AG04449 (cell line): ENCODE data around the gene TRMT61A.

Source experiments
- CTCF ChIA-PET: fragments of 350-600 bp; formaldehyde crosslinking; extraction: SDS; loops from one replicate; lab custom pipeline; 2021; ENCODE audit warnings: antibody characterized with exemption; lab: Yijun Ruan, JAX
- POLR2A ChIA-PET: fragments of 400-600, 350-600 bp; formaldehyde crosslinking; extraction: SDS; loops from one replicate; lab custom pipeline; 2020; ENCODE audit warnings: antibody characterized with exemption, inconsistent platforms; lab: Yijun Ruan, JAX
- DNase-seq: peaks from one replicate; pipeline ENCODE4 v3.0.0-alpha.2; 2010; ENCODE audit warnings: low read depth, low spot score
- H3K4me3 ChIP-seq: 2 replicates; pipeline ENCODE4 v1.5.1; 2011; ENCODE audit warnings: low read depth, mild to moderate bottlenecking, control low read depth, low read length
- CTCF ChIP-seq: IDR thresholded peaks from one replicate; pipeline ENCODE4 v1.5.1; 2011; ENCODE audit warnings: mild to moderate bottlenecking, moderate library complexity, low read length, control low read depth, inconsistent platforms; ENCODE audit not compliant: insufficient read depth; ENCODE audit errors: missing control alignments

TRMT61A gene

GRCh38 chr14:103500148-103500990 lies 28.6 kb upstream of the TRMT61A start:
- ChIA-PET CTCF (interaction anchor here (0.6 to 12.9 kb wide), 17 partner anchors 9 to 110 kb away, joined by 3 to 175 read pairs (median 6); partner anchors contain the start of gene TRMT61A), POLR2A (no interaction called here)
- no peak overlapping the region for H3K4me3 ChIP-seq
- peak; percentile 28 for DNase-seq
- peak; percentile 91 for TF ChIP-seq CTCF

- no peak overlapping the region for H3K4me3 ChIP-seq
- DNase-seq: no peak
- ChIA-PET CTCF (interaction anchor here (0.6 to 12.9 kb wide), 9 partner anchors 8 to 84 kb away, joined by 3 to 175 read pairs (median 8); no protein-coding TSS in a partner anchor), POLR2A (no interaction called here)
- TF ChIP-seq CTCF: no peak
Observed at GRCh38 chr14:103501041-103501870, 27.7 kb upstream of the TRMT61A start.

GRCh38 chr14:103501921-103502669 lies 26.9 kb upstream of the TRMT61A start:
- ChIA-PET CTCF (interaction anchor here (0.6 to 12.9 kb wide), 13 partner anchors 8 to 84 kb away, joined by 3 to 175 read pairs (median 4); no protein-coding TSS in a partner anchor), POLR2A (no interaction called here)
- DNase-seq: no peak
- TF ChIP-seq CTCF: no peak
- H3K4me3 ChIP-seq: no peak overlapping the region

GRCh38 chr14:103502877-103503276 lies 26.1 kb upstream of the TRMT61A start:
- ChIA-PET POLR2A (no interaction called here), CTCF (interaction anchor here (0.8 to 12.9 kb wide), 10 partner anchors 9 to 44 kb away, joined by 3 to 175 read pairs (median 4); no protein-coding TSS in a partner anchor)
- TF ChIP-seq CTCF: no peak
- DNase-seq: no peak
- no peak overlapping the region for H3K4me3 ChIP-seq

- H3K4me3 ChIP-seq: no peak overlapping the region
- CTCF ChIA-PET: interaction anchor here (0.9 to 12.9 kb wide), 9 partner anchors 9 to 44 kb away, joined by 3 to 175 read pairs (median 5); no protein-coding TSS in a partner anchor
- POLR2A ChIA-PET: interaction anchor here (0.5 kb wide), 1 partner anchor 59 kb away, joined by 3 read pairs; no protein-coding TSS in a partner anchor
- no peak for DNase-seq
- TF ChIP-seq CTCF: no peak
Observed at GRCh38 chr14:103503296-103503695, 25.7 kb upstream of the TRMT61A start.
